Measurements from ENCODE around the gene APLP1. TPM values are rescaled to one million over a fixed set of nuclear protein-coding genes. Genes with fewer than 3 reads are reported as not detected.

APLP1 gene
- polyA plus RNA-seq, 2 of the 4 experiments (the other 2 are of a cell fraction): 54.7 to 60.4 TPM

- ChIA-PET CTCF (interaction anchor here (0.5 to 17.6 kb wide), 4 partner anchors 9 to 151 kb away, joined by 3 to 402 read pairs (median 65); no protein-coding TSS in a partner anchor), POLR2A (interaction anchor here (0.7 kb wide), 1 partner anchor 37 kb away, joined by 3 read pairs; no protein-coding TSS in a partner anchor)
- no peak for ATAC-seq
- Histone ChIP-seq H3K27ac (no peak overlapping the region), H3K4me1 (no peaks in the 10 kb centered on the region), H3K9me3 (no peaks in the 10 kb centered on the region), H3K4me3 (no peak overlapping the region), H3K4me2 (no peak overlapping the region)
- no peak for DNase-seq (ENCODE audit: low read depth in 1 of 2, low spot score in 1 of 2)
- TF ChIP-seq MAZ (IDR thresholded peaks at IDR 0.05; ENCODE audit: borderline replicate concordance, low read depth, low read length) (no peak), ZFP36 (IDR thresholded peaks at IDR 0.05; ENCODE audit: borderline replicate concordance, partially characterized antibody) (no peak), HDAC2 (IDR thresholded peaks at IDR 0.05) (no peak), JUN (IDR thresholded peaks at IDR 0.05) (no peak), FOSL2 (IDR thresholded peaks at IDR 0.05) (no peak), FOSL2 (CRISPR knock-in tag; IDR thresholded peaks at IDR 0.05) (no peak), ATOH8 (CRISPR knock-in tag; IDR thresholded peaks at IDR 0.05; ENCODE audit: low read depth) (no peak), KDM5A (IDR thresholded peaks at IDR 0.05) (no peak), EHMT2 (IDR thresholded peaks at IDR 0.05; ENCODE audit: low read depth) (no peak), ZC3H11A (IDR thresholded peaks at IDR 0.05) (no peak), BCL3 (IDR thresholded peaks at IDR 0.05) (no peak), CBX2 (IDR thresholded peaks at IDR 0.05; ENCODE audit: borderline replicate concordance, low read depth) (no peak), HOXA7 (CRISPR knock-in tag; IDR thresholded peaks at IDR 0.05) (no peak), CHD4 (IDR thresholded peaks at IDR 0.05; ENCODE audit: borderline replicate concordance) (no peak), E2F6 (IDR thresholded peaks at IDR 0.05; ENCODE audit: borderline replicate concordance, low read depth) (no peak), FOXS1 (CRISPR knock-in tag; IDR thresholded peaks at IDR 0.05) (no peak), ELK1 (IDR thresholded peaks at IDR 0.05; ENCODE audit: low read depth, low read length) (no peak), BHLHE40 (IDR thresholded peaks at IDR 0.05; ENCODE audit: low read depth, low read length) (no peak), CEBPB (IDR thresholded peaks at IDR 0.05) (no peak), SREBF2 (IDR thresholded peaks at IDR 0.05) (no peak)
- WGBS (ENCODE audit: missing lambda C conversion rate): 91% methylated on average over 6 of the region's 6 CpGs
- FAIRE-seq: peak; percentile 23
Observed at GRCh38 chr19:35885225-35885738, 16.9 kb downstream of the APLP1 start.

- ATAC-seq: no peak
- FAIRE-seq: no peak
- no peak for DNase-seq (ENCODE audit: low read depth in 1 of 2, low spot score in 1 of 2)
- TF ChIP-seq REST (IDR thresholded peaks at IDR 0.05): no peak
- no peak for TF ChIP-seq SMC3 (IDR thresholded peaks at IDR 0.05)
- no peak for TF ChIP-seq ATOH8 (CRISPR knock-in tag; IDR thresholded peaks at IDR 0.05; ENCODE audit: low read depth)
- no peak for TF ChIP-seq CBX2 (IDR thresholded peaks at IDR 0.05; ENCODE audit: borderline replicate concordance, low read depth)
- no peak for TF ChIP-seq HEYL (CRISPR knock-in tag; IDR thresholded peaks at IDR 0.05)
- WGBS (ENCODE audit: missing lambda C conversion rate): 92% methylated on average over 8 of the region's 8 CpGs
- Histone ChIP-seq H3K4me1 (no peaks in the 10 kb centered on the region), H3K4me2 (no peak overlapping the region), H3K9me3 (no peaks in the 10 kb centered on the region), H3K27ac (no peak overlapping the region), H3K4me3 (no peak overlapping the region)
- ChIA-PET CTCF (interaction anchor here (0.5 to 17.6 kb wide), 5 partner anchors 8 to 150 kb away, joined by 3 to 402 read pairs (median 5); no protein-coding TSS in a partner anchor), POLR2A (interaction anchor here (0.7 kb wide), 1 partner anchor 36 kb away, joined by 3 read pairs; no protein-coding TSS in a partner anchor)
Observed at GRCh38 chr19:35885904-35886303, 17.5 kb downstream of the APLP1 start.
